Body of pancreas (tissue), 4 donors: ENCODE measurements around the gene TAF4B.

Experiments used
- POLR2A ChIP-seq, 3 donors: fragments of 450-650 bp; IDR thresholded peaks; one replicate each; pipeline ENCODE4 v1.6.1; 2016; ENCODE audit warnings: antibody characterized with exemption in 3 of 3, mild to moderate bottlenecking in 2 of 3
- TF ChIP-seq, protein P1 (sequence below), 7 experiments: fragments of 450-650 bp in 4 of 7; fragments of 200-600 bp in 3 of 7; sonication (generic) in 3 of 7; IDR thresholded peaks; one replicate each; pipeline ENCODE4 v1.5.1; 2016 to 2019; ENCODE audit warnings: antibody characterized with exemption in 7 of 7

DNA sequence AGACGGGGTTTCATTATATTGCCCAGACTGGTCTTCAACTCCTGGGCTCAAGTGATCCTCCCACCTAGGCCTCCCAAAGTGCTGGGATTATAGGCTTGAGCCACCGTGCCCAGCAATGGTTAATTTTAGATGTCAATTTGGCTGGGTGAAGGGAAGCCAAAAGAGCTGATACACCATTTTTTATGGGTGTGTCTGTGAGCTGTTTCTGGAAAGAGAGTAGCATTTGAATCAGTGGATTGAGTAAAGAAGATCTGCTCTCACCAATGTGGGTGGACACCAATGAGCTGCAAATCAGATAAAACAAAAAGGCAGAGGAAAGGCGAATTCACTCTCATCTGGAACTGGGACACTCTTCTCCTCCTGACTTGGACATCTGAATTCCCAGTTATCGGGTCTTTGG lies 16.1 kb upstream of the TAF4B start:
- TF ChIP-seq, protein P1, sequence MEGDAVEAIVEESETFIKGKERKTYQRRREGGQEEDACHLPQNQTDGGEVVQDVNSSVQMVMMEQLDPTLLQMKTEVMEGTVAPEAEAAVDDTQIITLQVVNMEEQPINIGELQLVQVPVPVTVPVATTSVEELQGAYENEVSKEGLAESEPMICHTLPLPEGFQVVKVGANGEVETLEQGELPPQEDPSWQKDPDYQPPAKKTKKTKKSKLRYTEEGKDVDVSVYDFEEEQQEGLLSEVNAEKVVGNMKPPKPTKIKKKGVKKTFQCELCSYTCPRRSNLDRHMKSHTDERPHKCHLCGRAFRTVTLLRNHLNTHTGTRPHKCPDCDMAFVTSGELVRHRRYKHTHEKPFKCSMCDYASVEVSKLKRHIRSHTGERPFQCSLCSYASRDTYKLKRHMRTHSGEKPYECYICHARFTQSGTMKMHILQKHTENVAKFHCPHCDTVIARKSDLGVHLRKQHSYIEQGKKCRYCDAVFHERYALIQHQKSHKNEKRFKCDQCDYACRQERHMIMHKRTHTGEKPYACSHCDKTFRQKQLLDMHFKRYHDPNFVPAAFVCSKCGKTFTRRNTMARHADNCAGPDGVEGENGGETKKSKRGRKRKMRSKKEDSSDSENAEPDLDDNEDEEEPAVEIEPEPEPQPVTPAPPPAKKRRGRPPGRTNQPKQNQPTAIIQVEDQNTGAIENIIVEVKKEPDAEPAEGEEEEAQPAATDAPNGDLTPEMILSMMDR (IDR thresholded peaks at IDR 0.05), result no peak
- TF ChIP-seq POLR2A (IDR thresholded peaks at IDR 0.05), result no peak
